GM19351 (cell line): ENCODE measurements around the gene NPAS2.

ENCODE experiments used
- ATAC-seq: cut with Tn5 transposase; IDR thresholded peaks from one replicate; pipeline ENCODE4 v1.9.1; 2021; ENCODE audit warnings: mild to moderate bottlenecking, moderate library complexity; ENCODE audit not compliant: unreplicated experiment

The NPAS2 gene

GRCh38 chr2:100902817-100903405 lies 83.0 kb downstream of the NPAS2 start:
- ATAC-seq: no peak

GRCh38 chr2:100903534-100904258 lies 83.8 kb downstream of the NPAS2 start:
- ATAC-seq: no peak

GRCh38 chr2:100905132-100905805 lies 85.3 kb downstream of the NPAS2 start:
- no peak for ATAC-seq

GRCh38 chr2:100906131-100906530 lies 86.2 kb downstream of the NPAS2 start:
- ATAC-seq: no peak

- ATAC-seq: no peak
Measured at GRCh38 chr2:100906679-100907078, 86.7 kb downstream of the NPAS2 start.

GRCh38 chr2:100907832-100908231 lies 87.9 kb downstream of the NPAS2 start:
- ATAC-seq: no peak

GRCh38 chr2:100909534-100910081 lies 89.7 kb downstream of the NPAS2 start:
- no peak for ATAC-seq

GRCh38 chr2:100910111-100910510 lies 90.2 kb downstream of the NPAS2 start:
- ATAC-seq: no peak

GRCh38 chr2:100919316-100919715 lies 99.4 kb downstream of the NPAS2 start:
- ATAC-seq: no peak

- ATAC-seq: no peak
Measured at GRCh38 chr2:100921685-100922161, 101.8 kb downstream of the NPAS2 start.

GRCh38 chr2:100923461-100924060 lies 103.6 kb downstream of the NPAS2 start:
- ATAC-seq: no peak

- ATAC-seq: peak; percentile 8
Measured at GRCh38 chr2:100924122-100924519, 104.2 kb downstream of the NPAS2 start.

GRCh38 chr2:100924520-100925451 lies 104.8 kb downstream of the NPAS2 start:
- ATAC-seq: peak; percentile 97

- no peak for ATAC-seq
Measured at GRCh38 chr2:100928235-100928634, 108.3 kb downstream of the NPAS2 start.

- ATAC-seq: no peak
Measured at GRCh38 chr2:100929147-100929546, 109.2 kb downstream of the NPAS2 start.

GRCh38 chr2:100934504-100935371 lies 114.8 kb downstream of the NPAS2 start:
- ATAC-seq: no peak

GRCh38 chr2:100935372-100935752 lies 115.4 kb downstream of the NPAS2 start:
- no peak for ATAC-seq

- no peak for ATAC-seq
Measured at GRCh38 chr2:100936070-100936741, 116.3 kb downstream of the NPAS2 start.
